Mesothelial cell of epicardium (in vitro differentiated cells): ENCODE data around the gene MSI1. TPM values are rescaled to one million over a fixed set of nuclear protein-coding genes. Genes with fewer than 3 reads are reported as not detected.
A peak's percentile ranks its signal among the peaks of the same experiment; 100 is the strongest.

Experiments used
- DNase-seq, 2 experiments: peaks; one replicate each; pipeline ENCODE4 v3.0.0; 2021; ENCODE audit warnings: low spot score in 2 of 2; ENCODE audit not compliant: unreplicated experiment in 2 of 2
- H3K27ac Mint-ChIP-seq: 2 replicates; pipeline ENCODE4 v1.8.0; 2021; ENCODE audit warnings: mixed read lengths
- H3K27me3 Mint-ChIP-seq: 2 replicates; pipeline ENCODE4 v1.8.0; 2021; ENCODE audit warnings: low read depth, mixed read lengths
- H3K36me3 Mint-ChIP-seq: 2 replicates; pipeline ENCODE4 v1.8.0; 2021; ENCODE audit warnings: mixed read lengths
- H3K4me1 Mint-ChIP-seq: 2 replicates; pipeline ENCODE4 v1.8.0; 2021; ENCODE audit warnings: mixed read lengths
- H3K4me3 Mint-ChIP-seq: 2 replicates; pipeline ENCODE4 v1.8.0; 2021; ENCODE audit warnings: mild to moderate bottlenecking, moderate library complexity, mixed read lengths
- H3K9me3 Mint-ChIP-seq: 2 replicates; pipeline ENCODE4 v1.8.0; 2021; ENCODE audit warnings: mixed read lengths
- CTCF ChIP-seq: fragments of 200-600 bp; sonication (generic); IDR thresholded peaks from one replicate; pipeline ENCODE4 v1.5.0; 2021; ENCODE audit warnings: antibody characterized with exemption; ENCODE audit not compliant: unreplicated experiment
- total RNA-seq: library from RNA; stranded (reverse); gene quantifications from 3 replicates; pipeline ENCODE4 v1.2.1, GENCODE V29; 2021

The MSI1 gene
- total RNA-seq, 1 donor from 2014 or later: 27.7 TPM

DNA sequence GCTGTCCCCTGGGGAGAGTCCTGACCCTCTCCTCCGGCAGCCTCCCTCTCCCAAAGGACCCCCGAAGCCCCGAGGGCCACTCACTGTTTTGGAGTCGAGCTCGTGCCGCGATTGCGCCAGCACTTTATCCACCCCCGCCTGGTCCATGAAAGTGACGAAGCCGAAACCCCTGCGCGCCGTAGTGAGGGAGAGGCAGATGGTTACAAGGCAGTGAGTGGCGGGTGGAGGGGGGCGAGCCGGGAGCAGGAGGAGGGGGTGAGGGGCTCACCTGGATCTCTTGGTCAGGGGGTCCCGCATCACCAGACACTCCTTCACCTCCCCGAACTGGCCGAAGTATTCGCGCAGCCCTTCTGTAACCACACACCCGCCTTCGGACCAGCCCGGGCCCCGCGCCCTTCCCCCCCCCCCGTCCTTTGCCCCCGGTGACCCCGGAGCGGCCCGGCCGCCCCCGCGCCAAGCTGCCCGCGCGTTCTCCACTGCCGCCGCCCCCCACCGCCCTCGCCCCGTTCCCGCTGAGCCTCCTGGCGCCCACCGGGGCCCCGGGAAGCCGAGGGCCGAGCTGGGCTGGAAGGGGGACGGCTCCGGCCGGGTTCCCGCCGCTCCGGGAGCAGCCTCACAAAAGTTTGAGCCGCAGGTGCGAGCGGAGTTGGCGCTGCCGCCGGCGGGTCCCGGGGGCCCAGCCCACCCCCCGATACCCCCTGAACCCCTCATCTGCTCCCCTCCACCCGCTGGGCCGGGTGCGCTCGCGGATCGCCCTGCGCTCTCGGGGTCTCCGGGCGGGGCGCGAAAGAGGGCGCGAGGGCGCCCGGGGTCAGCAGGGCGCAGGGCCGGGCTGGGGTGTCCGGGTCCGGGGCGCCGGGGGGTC is 808 bp downstream of the MSI1 start:
- H3K36me3 Mint-ChIP-seq: peaks cover 10% of the 10 kb centered on the region
- H3K27ac Mint-ChIP-seq: peak overlapping the region; percentile 71
- H3K4me3 Mint-ChIP-seq: peak overlapping the region; percentile 76
- H3K27me3 Mint-ChIP-seq: peaks cover 38% of the 10 kb centered on the region
- H3K9me3 Mint-ChIP-seq: no peaks in the 10 kb centered on the region
- H3K4me1 Mint-ChIP-seq: peaks cover 29% of the 10 kb centered on the region
- DNase-seq: peak in 1 of 2 experiments; percentile 44
- TF ChIP-seq CTCF: no peak

- peaks cover 10% of the 10 kb centered on the region for H3K36me3 Mint-ChIP-seq
- no peaks in the 10 kb centered on the region for H3K9me3 Mint-ChIP-seq
- peak overlapping the region; percentile 90 for H3K27ac Mint-ChIP-seq
- peaks cover 31% of the 10 kb centered on the region for H3K4me1 Mint-ChIP-seq
- H3K27me3 Mint-ChIP-seq: peaks cover 30% of the 10 kb centered on the region
- no peak for DNase-seq
- peak; percentile 31 for TF ChIP-seq CTCF
- peak overlapping the region; percentile 76 for H3K4me3 Mint-ChIP-seq
Measured at GRCh38 chr12:120367233-120367923, 1.6 kb downstream of the MSI1 start.

GRCh38 chr12:120366845-120367232 is 2.1 kb downstream of the MSI1 start:
- H3K27ac Mint-ChIP-seq: peak overlapping the region; percentile 90
- H3K4me1 Mint-ChIP-seq: peaks cover 37% of the 10 kb centered on the region
- peaks cover 26% of the 10 kb centered on the region for H3K27me3 Mint-ChIP-seq
- peak overlapping the region; percentile 76 for H3K4me3 Mint-ChIP-seq
- no peak for TF ChIP-seq CTCF
- DNase-seq: no peak
- no peaks in the 10 kb centered on the region for H3K9me3 Mint-ChIP-seq
- H3K36me3 Mint-ChIP-seq: peaks cover 10% of the 10 kb centered on the region

- TF ChIP-seq CTCF: no peak
- H3K27ac Mint-ChIP-seq: no peak overlapping the region
- H3K27me3 Mint-ChIP-seq: peaks cover 21% of the 10 kb centered on the region
- peaks cover 10% of the 10 kb centered on the region for H3K36me3 Mint-ChIP-seq
- H3K4me1 Mint-ChIP-seq: peaks cover 39% of the 10 kb centered on the region
- no peaks in the 10 kb centered on the region for H3K9me3 Mint-ChIP-seq
- no peak overlapping the region for H3K4me3 Mint-ChIP-seq
- DNase-seq: no peak
Measured at GRCh38 chr12:120366341-120366705, 2.6 kb downstream of the MSI1 start.

GRCh38 chr12:120365675-120366340 is 3.2 kb downstream of the MSI1 start:
- no peak for TF ChIP-seq CTCF
- H3K4me1 Mint-ChIP-seq: peaks cover 39% of the 10 kb centered on the region
- H3K9me3 Mint-ChIP-seq: no peaks in the 10 kb centered on the region
- no peak overlapping the region for H3K27ac Mint-ChIP-seq
- no peak overlapping the region for H3K4me3 Mint-ChIP-seq
- peaks cover 10% of the 10 kb centered on the region for H3K36me3 Mint-ChIP-seq
- DNase-seq: no peak
- peaks cover 16% of the 10 kb centered on the region for H3K27me3 Mint-ChIP-seq
